ENCODE measurements around the gene FTO. TPM values are rescaled to one million over a fixed set of nuclear protein-coding genes. Genes with fewer than 3 reads are reported as not detected.

Gene FTO
- total RNA-seq, 4 donors from 2014 or later, result 63.2 to 151 (median 105) TPM

DNA sequence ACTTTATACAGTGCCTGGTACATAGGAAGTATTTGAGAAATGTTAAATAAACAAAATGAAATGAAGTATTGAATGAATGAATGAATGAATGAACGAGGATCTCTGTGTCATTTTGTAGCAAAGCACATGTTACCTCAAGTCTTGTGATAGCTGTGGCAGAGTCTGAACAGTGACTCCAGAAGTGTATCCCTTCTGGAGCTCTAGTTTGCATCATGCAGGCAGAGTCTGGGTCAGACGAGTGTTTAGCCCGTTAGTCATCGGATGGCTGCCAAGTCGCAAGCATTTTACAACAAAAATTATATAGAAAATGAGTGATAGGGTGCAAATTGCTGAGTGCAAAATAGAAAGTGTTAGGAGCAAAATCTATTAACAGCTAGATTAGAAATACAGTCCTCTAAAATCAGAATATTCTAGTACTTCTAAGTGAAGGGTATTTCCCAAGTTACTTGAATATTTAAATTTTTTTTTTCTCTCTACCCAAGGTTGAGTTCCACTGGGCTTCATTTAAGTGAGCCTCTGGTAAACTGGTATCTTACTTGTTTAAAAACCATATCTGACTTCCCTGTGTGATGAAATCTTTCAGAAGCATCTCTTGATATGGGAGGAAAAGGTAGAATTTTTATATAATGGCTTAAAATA, 113.3 kb downstream of the FTO start:
- DNase-seq, result peak in 1 of 2 donors; percentile 14
- intact Hi-C loops (cut with DNase I; ENCODE audit: low total_unique reads), result no loop called here

DNA sequence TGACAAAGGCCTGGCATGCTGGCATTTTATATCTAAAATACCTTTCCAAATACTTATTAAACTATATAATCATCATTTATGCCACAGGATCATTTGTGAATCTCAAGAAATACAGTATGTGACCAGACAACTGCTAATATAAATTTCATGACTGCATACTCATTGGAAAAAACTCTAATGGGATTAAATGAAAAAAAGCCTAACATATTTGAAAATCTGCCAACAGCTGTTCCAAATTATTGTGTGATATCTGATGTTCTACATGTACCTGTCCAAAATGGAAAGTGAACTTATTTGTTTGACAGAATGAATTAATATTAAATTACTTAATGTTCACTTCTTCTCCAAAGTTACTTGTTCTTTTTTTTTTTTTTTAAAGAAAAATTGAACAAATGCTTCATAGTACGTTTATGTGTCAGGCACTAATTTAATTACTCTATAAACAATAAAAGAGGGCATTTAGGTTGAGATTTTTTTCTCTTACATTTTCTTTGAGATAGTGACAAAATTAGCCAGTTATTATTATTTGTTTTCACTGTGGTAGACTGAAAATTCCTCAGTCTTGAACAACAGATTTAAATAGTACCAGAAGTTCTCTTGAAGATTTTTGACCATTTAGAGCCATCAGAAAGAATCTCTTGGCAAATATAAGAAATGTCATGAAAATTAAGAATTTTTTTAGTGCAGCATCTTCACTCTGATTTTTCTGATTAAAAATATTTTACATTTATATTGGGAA, 114.0 kb downstream of the FTO start:
- H3K4me3 ChIP-seq, result no peak overlapping the region
- H3K9me3 ChIP-seq, result no peaks in the 10 kb centered on the region
- intact Hi-C loops (cut with DNase I; ENCODE audit: low total_unique reads), result no loop called here
- no peaks in the 10 kb centered on the region for H3K27me3 ChIP-seq
- no peak overlapping the region for H3K27ac ChIP-seq
- no peak for DNase-seq
- H3K4me1 ChIP-seq, result no peaks in the 10 kb centered on the region
- no peaks in the 10 kb centered on the region for H3K36me3 ChIP-seq
- TF ChIP-seq POLR2A (IDR thresholded peaks at IDR 0.05), result no peak
- TF ChIP-seq, protein P1, sequence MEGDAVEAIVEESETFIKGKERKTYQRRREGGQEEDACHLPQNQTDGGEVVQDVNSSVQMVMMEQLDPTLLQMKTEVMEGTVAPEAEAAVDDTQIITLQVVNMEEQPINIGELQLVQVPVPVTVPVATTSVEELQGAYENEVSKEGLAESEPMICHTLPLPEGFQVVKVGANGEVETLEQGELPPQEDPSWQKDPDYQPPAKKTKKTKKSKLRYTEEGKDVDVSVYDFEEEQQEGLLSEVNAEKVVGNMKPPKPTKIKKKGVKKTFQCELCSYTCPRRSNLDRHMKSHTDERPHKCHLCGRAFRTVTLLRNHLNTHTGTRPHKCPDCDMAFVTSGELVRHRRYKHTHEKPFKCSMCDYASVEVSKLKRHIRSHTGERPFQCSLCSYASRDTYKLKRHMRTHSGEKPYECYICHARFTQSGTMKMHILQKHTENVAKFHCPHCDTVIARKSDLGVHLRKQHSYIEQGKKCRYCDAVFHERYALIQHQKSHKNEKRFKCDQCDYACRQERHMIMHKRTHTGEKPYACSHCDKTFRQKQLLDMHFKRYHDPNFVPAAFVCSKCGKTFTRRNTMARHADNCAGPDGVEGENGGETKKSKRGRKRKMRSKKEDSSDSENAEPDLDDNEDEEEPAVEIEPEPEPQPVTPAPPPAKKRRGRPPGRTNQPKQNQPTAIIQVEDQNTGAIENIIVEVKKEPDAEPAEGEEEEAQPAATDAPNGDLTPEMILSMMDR (IDR thresholded peaks at IDR 0.05), result no peak

More for the DNA sequence above, 113.3 kb downstream of the FTO start:
- Histone ChIP-seq H3K27ac (no peak overlapping the region), H3K9me3 (no peaks in the 10 kb centered on the region), H3K27me3 (no peaks in the 10 kb centered on the region), H3K36me3 (no peaks in the 10 kb centered on the region), H3K4me1 (no peaks in the 10 kb centered on the region), H3K4me3 (no peak overlapping the region)
- no peak for TF ChIP-seq POLR2A (IDR thresholded peaks at IDR 0.05)
- TF ChIP-seq, protein P1 (IDR thresholded peaks at IDR 0.05), result no peak

DNA sequence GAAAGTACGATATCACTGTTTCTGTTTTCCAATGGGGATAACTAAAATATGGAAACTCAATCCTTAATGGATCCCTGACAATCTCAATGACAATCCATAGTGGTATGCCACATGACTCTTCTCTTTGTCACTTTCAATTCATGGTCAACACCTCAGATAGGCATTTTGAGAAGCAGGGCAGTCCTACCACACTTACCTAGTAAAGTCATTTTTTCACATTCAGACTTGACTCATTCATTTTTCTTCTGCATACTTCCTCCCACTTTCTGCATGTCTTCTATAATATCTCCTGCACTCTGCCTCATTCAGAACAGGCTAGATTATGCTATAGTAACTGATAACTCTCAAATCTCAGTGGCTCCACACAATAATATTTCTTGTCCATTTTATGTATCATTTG, 117.5 kb downstream of the FTO start:
- intact Hi-C loops (cut with DNase I; ENCODE audit: low total_unique reads), result no loop called here
- no peak overlapping the region for H3K27ac ChIP-seq
- TF ChIP-seq, protein P1 (IDR thresholded peaks at IDR 0.05), result no peak
- TF ChIP-seq POLR2A (IDR thresholded peaks at IDR 0.05), result no peak

DNA sequence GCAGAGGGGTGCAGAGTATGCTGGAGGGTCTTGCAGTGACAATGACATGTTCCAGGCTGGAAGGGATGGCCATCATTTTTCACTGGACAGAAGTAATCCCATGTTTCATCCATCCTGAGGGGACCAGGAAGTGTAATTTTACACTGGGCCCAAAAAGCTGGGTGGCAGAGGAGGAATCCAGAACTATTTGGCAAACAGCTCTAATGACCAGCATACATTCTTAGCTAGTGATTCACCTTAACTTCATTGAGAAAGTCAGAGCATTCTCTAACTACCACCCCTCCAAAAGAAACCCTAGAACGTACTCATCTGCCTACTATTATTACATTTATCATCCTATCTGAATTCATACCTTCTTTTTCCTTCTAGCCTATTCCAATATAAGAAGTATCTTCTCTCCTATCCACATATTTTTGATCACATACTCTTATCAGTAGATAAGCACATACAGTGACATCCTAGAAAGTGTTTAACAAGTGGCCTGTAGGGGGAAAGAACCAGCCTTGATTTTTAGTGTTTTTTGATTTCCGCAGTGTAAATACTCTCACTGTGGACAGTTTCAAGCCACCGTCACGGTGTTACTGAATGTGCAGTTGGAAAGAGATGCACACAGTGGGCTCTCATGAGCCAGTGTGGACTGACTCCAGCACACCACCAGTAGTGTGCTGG, 118.1 kb downstream of the FTO start:
- Histone ChIP-seq H3K27me3 (no peaks in the 10 kb centered on the region), H3K27ac (no peak overlapping the region), H3K4me3 (no peak overlapping the region), H3K4me1 (no peaks in the 10 kb centered on the region), H3K36me3 (no peaks in the 10 kb centered on the region), H3K9me3 (no peaks in the 10 kb centered on the region)
- intact Hi-C loops (cut with DNase I; ENCODE audit: low total_unique reads), result no loop called here
- TF ChIP-seq POLR2A (IDR thresholded peaks at IDR 0.05), result no peak
- TF ChIP-seq, protein P1 (IDR thresholded peaks at IDR 0.05), result no peak
- DNase-seq, result no peak

More for the DNA sequence above, 117.5 kb downstream of the FTO start:
- DNase-seq, result no peak
- H3K36me3 ChIP-seq, result no peaks in the 10 kb centered on the region
- no peak overlapping the region for H3K4me3 ChIP-seq
- no peaks in the 10 kb centered on the region for H3K9me3 ChIP-seq
- no peaks in the 10 kb centered on the region for H3K27me3 ChIP-seq
- no peaks in the 10 kb centered on the region for H3K4me1 ChIP-seq

Data from uterus (tissue), 4 donors.